Epithelial cell of proximal tubule (primary cell): Measurements from ENCODE around the gene BLCAP. TPM values are rescaled to one million over a fixed set of nuclear protein-coding genes. Genes with fewer than 3 reads are reported as not detected.

ENCODE experiments used
- DNase-seq: peaks from one replicate; pipeline ENCODE4 v3.0.0-alpha.2; 2011; ENCODE audit warnings: low read depth
- H3K4me3 ChIP-seq: 2 replicates; pipeline ENCODE4 v1.5.1; 2011; ENCODE audit warnings: low read depth, mild to moderate bottlenecking, low read length
- CTCF ChIP-seq: conservative IDR thresholded peaks from 2 replicates; pipeline ENCODE4 v1.5.1; 2012; ENCODE audit warnings: low read depth, mild to moderate bottlenecking, low read length
- total RNA-seq: library from RNA; depleted of rRNA; stranded (reverse); fragments of >200 nt; gene quantifications from 2 replicates; pipeline ENCODE4 v1.2.3, GENCODE V29; 2015

Gene BLCAP
- total RNA-seq, 1 donor from 2014 or later = 25.3 TPM

- no peak for DNase-seq
- no peak for TF ChIP-seq CTCF
- no peak overlapping the region for H3K4me3 ChIP-seq
Observed at GRCh38 chr20:37510226-37510625, 17.4 kb downstream of the BLCAP start.

- no peak overlapping the region for H3K4me3 ChIP-seq
- no peak for DNase-seq
- no peak for TF ChIP-seq CTCF
Observed at GRCh38 chr20:37506152-37506725, 21.4 kb downstream of the BLCAP start.

- H3K4me3 ChIP-seq = no peak overlapping the region
- DNase-seq = no peak
- TF ChIP-seq CTCF = no peak
Observed at GRCh38 chr20:37505263-37506151, 22.2 kb downstream of the BLCAP start.

- no peak overlapping the region for H3K4me3 ChIP-seq
- no peak for DNase-seq
- no peak for TF ChIP-seq CTCF
Observed at GRCh38 chr20:37504404-37505096, 23.1 kb downstream of the BLCAP start.

- TF ChIP-seq CTCF = no peak
- H3K4me3 ChIP-seq = no peak overlapping the region
Observed at GRCh38 chr20:37503256-37503927, 24.3 kb downstream of the BLCAP start.

GRCh38 chr20:37502654-37503053, 25.0 kb downstream of the BLCAP start:
- H3K4me3 ChIP-seq = no peak overlapping the region
- TF ChIP-seq CTCF = no peak
- no peak for DNase-seq

More at GRCh38 chr20:37503256-37503927, 24.3 kb downstream of the BLCAP start:
- DNase-seq = no peak
